Fibroblast of lung (primary cell): ENCODE measurements around the gene REEP1. TPM values are rescaled to one million over a fixed set of nuclear protein-coding genes. Genes with fewer than 3 reads are reported as not detected.

ENCODE experiments used
- DNase-seq, 2 donors: peaks; one replicate each; pipeline versions ENCODE4 v3.0.0 to v3.0.0-alpha.2; 2010; ENCODE audit warnings: low read depth in 2 of 2
- H2AFZ ChIP-seq: 2 replicates; pipeline ENCODE4 v1.5.1; 2012; ENCODE audit warnings: low read length, control low read depth, inconsistent platforms
- H3K27ac ChIP-seq: 2 replicates; pipeline ENCODE4 v1.5.1; 2011; ENCODE audit warnings: low read length, control low read depth; ENCODE audit not compliant: insufficient read depth
- H3K27me3 ChIP-seq: 2 replicates; pipeline ENCODE4 v1.5.1; 2011; ENCODE audit warnings: mild to moderate bottlenecking, low read length; ENCODE audit not compliant: control insufficient read depth, insufficient read depth
- H3K36me3 ChIP-seq: 2 replicates; pipeline ENCODE4 v1.5.1; 2011; ENCODE audit warnings: low read length; ENCODE audit not compliant: control insufficient read depth, insufficient read depth
- H3K4me1 ChIP-seq: 2 replicates; pipeline ENCODE4 v1.5.1; 2011; ENCODE audit warnings: low read length; ENCODE audit not compliant: control insufficient read depth, insufficient read depth; ENCODE audit errors: extremely low read depth
- H3K4me2 ChIP-seq: 2 replicates; pipeline ENCODE4 v1.5.1; 2011; ENCODE audit warnings: low read length, control low read depth; ENCODE audit not compliant: insufficient read depth; ENCODE audit errors: extremely low read depth
- H3K4me3 ChIP-seq, 4 experiments: fragments of 200-600 bp in 1 of 4; sonication (generic) in 1 of 4; replicated peaks in 1 of 4; 2 replicates each; pipeline ENCODE4 v1.5.1; 2011 to 2016; ENCODE audit warnings: low read length in 4 of 4, low read depth in 3 of 4, mild to moderate bottlenecking in 3 of 4, control low read depth in 2 of 4, inconsistent platforms in 1 of 4, mixed read lengths in 1 of 4; ENCODE audit not compliant: insufficient read depth in 1 of 4; ENCODE audit errors: control extremely low read depth in 1 of 4
- H3K79me2 ChIP-seq: 2 replicates; pipeline ENCODE4 v1.5.1; 2012; ENCODE audit warnings: mild to moderate bottlenecking, low read length, inconsistent platforms; ENCODE audit not compliant: control insufficient read depth, insufficient read depth
- H3K9ac ChIP-seq: 2 replicates; pipeline ENCODE4 v1.5.1; 2011; ENCODE audit warnings: mild to moderate bottlenecking, low read length, control low read depth; ENCODE audit not compliant: insufficient read depth
- H3K9me3 ChIP-seq: 2 replicates; pipeline ENCODE4 v1.5.1; 2012; ENCODE audit warnings: low read depth, low read length; ENCODE audit not compliant: control insufficient read depth, insufficient read depth
- H4K20me1 ChIP-seq: 2 replicates; pipeline ENCODE4 v1.5.1; 2011; ENCODE audit warnings: low read length; ENCODE audit not compliant: control insufficient read depth, insufficient read depth; ENCODE audit errors: extremely low read depth
- EZH2 ChIP-seq: IDR thresholded peaks from 2 replicates; pipeline ENCODE4 v1.5.1; 2012; ENCODE audit warnings: low read length, control low read depth, mild to moderate bottlenecking; ENCODE audit errors: missing control alignments
- polyA plus RNA-seq, 2 donors: library from polyadenylated mRNA; depleted of rRNA in 1 of 2; stranded (reverse) in 1 of 2; unstranded in 1 of 2; fragments of >200 nt; gene quantifications; 2 replicates each; pipeline ENCODE4 v1.2.1, GENCODE V29; 2011 to 2012; ENCODE audit warnings: missing spikeins in 1 of 2
- total RNA-seq: library from RNA; depleted of rRNA; stranded (reverse); fragments of >200 nt; gene quantifications from 2 replicates; pipeline ENCODE4 v1.2.1, GENCODE V29; 2014
- TF ChIP-seq, protein P1 (sequence below), 2 donors: IDR thresholded peaks in 1 of 2; conservative IDR thresholded peaks in 1 of 2; 1 replicate in 1 of 2; 2 replicates in 1 of 2; pipeline ENCODE4 v1.5.1; 2011 to 2012; ENCODE audit warnings: low read length in 2 of 2, control low read depth in 1 of 2, inconsistent platforms in 1 of 2, low read depth in 1 of 2, mild to moderate bottlenecking in 1 of 2

REEP1 gene
- total and polyA plus RNA-seq, 2 donors (not counting 1 experiment from before 2014, with no cell fraction given), result 0.02 TPM; not detected in 1

DNA sequence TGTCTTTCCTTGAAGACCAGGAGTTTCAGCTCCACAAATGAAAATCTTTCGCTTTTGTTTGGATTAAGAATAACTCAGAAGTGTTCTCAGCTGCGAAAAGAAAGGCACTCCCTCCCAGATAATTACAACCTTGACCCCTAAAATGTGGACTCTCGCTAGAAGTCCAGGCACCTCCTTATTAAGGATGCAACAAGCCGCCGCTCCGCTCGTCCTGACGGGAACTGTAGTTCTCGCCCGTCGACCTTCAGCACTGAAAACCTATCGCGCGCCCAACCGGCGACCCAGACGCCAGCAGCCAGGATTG is 142.7 kb downstream of the REEP1 start:
- H3K4me3 ChIP-seq, result peak overlapping the region; percentile 87 to 96 (median 94)
- peaks cover 6% of the 10 kb centered on the region for H3K4me1 ChIP-seq
- H4K20me1 ChIP-seq, result no peaks in the 10 kb centered on the region
- H3K9ac ChIP-seq, result peak overlapping the region; percentile 100
- peak overlapping the region; percentile 99 for H3K27ac ChIP-seq
- no peak overlapping the region for H2AFZ ChIP-seq
- H3K4me2 ChIP-seq, result peak overlapping the region; percentile 84
- DNase-seq, result peak in 1 of 2 donors; percentile 15
- TF ChIP-seq, protein P1, sequence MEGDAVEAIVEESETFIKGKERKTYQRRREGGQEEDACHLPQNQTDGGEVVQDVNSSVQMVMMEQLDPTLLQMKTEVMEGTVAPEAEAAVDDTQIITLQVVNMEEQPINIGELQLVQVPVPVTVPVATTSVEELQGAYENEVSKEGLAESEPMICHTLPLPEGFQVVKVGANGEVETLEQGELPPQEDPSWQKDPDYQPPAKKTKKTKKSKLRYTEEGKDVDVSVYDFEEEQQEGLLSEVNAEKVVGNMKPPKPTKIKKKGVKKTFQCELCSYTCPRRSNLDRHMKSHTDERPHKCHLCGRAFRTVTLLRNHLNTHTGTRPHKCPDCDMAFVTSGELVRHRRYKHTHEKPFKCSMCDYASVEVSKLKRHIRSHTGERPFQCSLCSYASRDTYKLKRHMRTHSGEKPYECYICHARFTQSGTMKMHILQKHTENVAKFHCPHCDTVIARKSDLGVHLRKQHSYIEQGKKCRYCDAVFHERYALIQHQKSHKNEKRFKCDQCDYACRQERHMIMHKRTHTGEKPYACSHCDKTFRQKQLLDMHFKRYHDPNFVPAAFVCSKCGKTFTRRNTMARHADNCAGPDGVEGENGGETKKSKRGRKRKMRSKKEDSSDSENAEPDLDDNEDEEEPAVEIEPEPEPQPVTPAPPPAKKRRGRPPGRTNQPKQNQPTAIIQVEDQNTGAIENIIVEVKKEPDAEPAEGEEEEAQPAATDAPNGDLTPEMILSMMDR (conservative IDR thresholded peaks at IDR 0.05 in 1 of 2, IDR thresholded peaks at IDR 0.05 in 1 of 2; ENCODE audit: low read depth in 1 of 2, low read length in 2 of 2), result no peak
- TF ChIP-seq EZH2, result no peak
- peaks cover 54% of the 10 kb centered on the region for H3K79me2 ChIP-seq
- no peaks in the 10 kb centered on the region for H3K36me3 ChIP-seq
- no peaks in the 10 kb centered on the region for H3K9me3 ChIP-seq
- H3K27me3 ChIP-seq, result no peaks in the 10 kb centered on the region

DNA sequence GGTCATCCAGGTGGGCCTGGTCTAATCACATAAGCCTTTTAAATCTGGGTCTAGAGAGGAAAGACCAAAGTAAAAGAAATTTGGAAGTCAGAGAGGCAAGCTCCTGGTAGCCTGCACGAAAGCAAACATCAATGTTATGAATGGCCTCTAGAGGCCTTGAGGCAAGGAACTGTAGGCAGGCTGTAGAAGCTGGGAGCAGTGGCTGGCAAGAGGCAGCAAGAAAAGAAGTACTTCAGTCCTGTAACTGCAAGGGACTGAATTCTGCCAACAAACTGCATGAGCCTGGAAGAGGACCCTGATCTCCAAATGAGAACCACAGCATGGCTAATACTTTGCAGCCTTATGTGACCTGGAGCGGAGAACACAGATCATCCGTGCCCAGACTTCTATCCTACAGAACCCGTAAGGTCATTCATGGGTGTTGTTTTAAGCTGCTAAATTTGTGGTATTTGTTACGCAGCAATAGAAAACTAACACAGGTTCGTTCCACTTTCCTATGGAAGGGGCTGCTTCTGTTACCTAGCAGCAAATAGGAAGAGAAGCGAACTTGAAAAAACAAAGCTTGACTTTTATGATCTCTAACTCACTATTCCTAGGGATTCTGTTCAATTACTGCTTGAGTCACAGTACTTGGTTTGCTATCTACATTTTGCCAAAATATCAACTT is 143.4 kb downstream of the REEP1 start:
- peak overlapping the region; percentile 84 for H3K4me2 ChIP-seq
- TF ChIP-seq, protein P1 (conservative IDR thresholded peaks at IDR 0.05 in 1 of 2, IDR thresholded peaks at IDR 0.05 in 1 of 2; ENCODE audit: low read depth in 1 of 2, low read length in 2 of 2), result no peak
- TF ChIP-seq EZH2, result no peak

GRCh38 chr2:86189782-86190416 is 147.5 kb downstream of the REEP1 start:
- H3K4me3 ChIP-seq, result no peak overlapping the region
- H3K4me1 ChIP-seq, result peaks cover 6% of the 10 kb centered on the region
- no peak for DNase-seq
- no peaks in the 10 kb centered on the region for H3K27me3 ChIP-seq
- H3K27ac ChIP-seq, result no peak overlapping the region
- no peaks in the 10 kb centered on the region for H3K36me3 ChIP-seq
- TF ChIP-seq, protein P1 (conservative IDR thresholded peaks at IDR 0.05 in 1 of 2, IDR thresholded peaks at IDR 0.05 in 1 of 2; ENCODE audit: low read depth in 1 of 2, low read length in 2 of 2), result no peak
- TF ChIP-seq EZH2, result no peak
- no peaks in the 10 kb centered on the region for H4K20me1 ChIP-seq
- H2AFZ ChIP-seq, result no peak overlapping the region
- H3K79me2 ChIP-seq, result peaks cover 92% of the 10 kb centered on the region
- H3K4me2 ChIP-seq, result no peak overlapping the region
- H3K9ac ChIP-seq, result no peak overlapping the region
- no peaks in the 10 kb centered on the region for H3K9me3 ChIP-seq

More for the DNA sequence above, 143.4 kb downstream of the REEP1 start:
- peak overlapping the region; percentile 99 for H3K27ac ChIP-seq
- H3K4me3 ChIP-seq, result peak overlapping the region; percentile 87 to 96 (median 94)
- H3K9me3 ChIP-seq, result no peaks in the 10 kb centered on the region
- no peaks in the 10 kb centered on the region for H4K20me1 ChIP-seq
- H2AFZ ChIP-seq, result no peak overlapping the region
- H3K4me1 ChIP-seq, result peaks cover 6% of the 10 kb centered on the region
- H3K79me2 ChIP-seq, result peaks cover 56% of the 10 kb centered on the region
- no peaks in the 10 kb centered on the region for H3K27me3 ChIP-seq
- no peak for DNase-seq
- H3K36me3 ChIP-seq, result no peaks in the 10 kb centered on the region
- no peak overlapping the region for H3K9ac ChIP-seq
